GM18867 (cell line): ENCODE data around the gene PRKX.
"Not testable (repeated sequence)": the region's sequence is repeated elsewhere in the genome, so short reads cannot be mapped to it uniquely, and the experiment has no call there.

Source experiments
- ATAC-seq: cut with Tn5 transposase; IDR thresholded peaks from one replicate; pipeline ENCODE4 v1.9.1; 2021; ENCODE audit warnings: mild to moderate bottlenecking, moderate library complexity; ENCODE audit not compliant: unreplicated experiment

Gene PRKX

GRCh38 chrX:3712051-3712869, 1.2 kb downstream of the PRKX start:
- ATAC-seq = peak; percentile 1

DNA sequence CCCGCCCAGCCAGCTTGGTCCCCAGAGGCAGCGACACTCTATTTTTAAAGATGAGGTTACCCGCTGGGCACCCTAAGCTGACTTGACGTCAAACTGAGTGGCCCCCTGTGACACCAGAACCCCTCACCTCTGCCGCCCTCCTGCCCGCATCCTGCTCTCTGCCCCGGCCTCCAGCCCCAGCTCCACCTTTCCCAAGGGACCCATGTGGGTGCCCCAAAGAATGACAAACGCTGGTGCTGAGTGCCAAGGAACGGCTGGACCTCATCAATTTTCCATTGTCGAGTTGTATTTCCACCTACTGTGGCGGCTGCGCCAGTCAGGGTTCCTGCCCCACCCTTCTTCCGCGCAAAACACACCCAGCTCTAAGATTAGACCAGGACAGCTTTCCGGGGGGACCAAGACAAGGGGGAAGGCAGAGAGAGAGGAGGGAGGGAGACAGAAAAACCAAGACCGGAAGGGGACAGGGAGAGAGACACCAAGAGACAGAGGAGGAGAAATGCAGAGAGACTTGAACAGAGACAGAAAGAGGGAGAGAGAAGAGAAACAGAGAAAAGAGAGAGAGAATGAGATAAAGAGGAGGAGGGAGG, 2.0 kb downstream of the PRKX start:
- peak; percentile 24 for ATAC-seq

- ATAC-seq = not testable (repeated sequence)
Measured at GRCh38 chrX:3707673-3708274, 5.7 kb downstream of the PRKX start.

DNA sequence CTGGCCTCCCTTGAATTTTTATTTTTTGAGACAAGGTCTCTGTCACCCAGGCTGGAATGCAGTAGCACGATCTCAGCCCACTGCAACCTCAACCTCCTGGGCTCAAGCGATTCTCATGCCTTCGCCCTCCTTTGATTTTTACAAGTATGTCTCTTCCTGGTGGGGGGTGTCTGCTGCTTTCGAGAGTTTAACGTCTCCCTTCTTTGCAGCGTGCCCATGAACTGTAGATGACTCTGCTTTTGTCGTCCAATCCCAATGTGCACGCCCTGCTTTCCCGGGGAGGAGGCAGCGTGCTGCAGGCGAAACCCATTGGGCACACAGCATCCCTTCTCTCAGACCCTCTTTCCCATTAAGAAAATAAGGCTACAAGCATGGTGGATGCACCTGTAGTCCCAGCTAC, 7.0 kb downstream of the PRKX start:
- ATAC-seq = no peak

- ATAC-seq = not testable (repeated sequence)
Measured at GRCh38 chrX:3703251-3703650, 10.2 kb downstream of the PRKX start.

DNA sequence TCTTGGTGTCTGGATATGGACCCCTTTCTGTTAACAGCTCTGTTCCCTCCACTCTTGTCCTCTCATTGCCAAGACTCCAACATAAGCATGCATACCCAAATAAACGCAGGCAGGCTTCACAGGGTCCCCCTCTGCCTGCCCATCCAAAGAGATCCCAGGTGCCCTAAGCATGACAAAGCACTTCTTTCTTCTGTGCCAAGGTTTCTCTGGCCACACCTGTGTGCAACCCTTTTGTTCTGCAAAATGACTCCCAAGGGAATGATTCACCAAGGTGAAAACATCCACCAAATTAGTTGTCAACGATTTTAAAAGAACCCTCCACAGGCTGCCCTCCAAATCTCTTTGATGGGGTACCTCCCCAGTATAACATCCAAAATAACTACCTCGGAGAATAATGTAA, 11.4 kb downstream of the PRKX start:
- not testable (repeated sequence) for ATAC-seq

- not testable (repeated sequence) for ATAC-seq
Measured at GRCh38 chrX:3701445-3701928, 12.0 kb downstream of the PRKX start.

DNA sequence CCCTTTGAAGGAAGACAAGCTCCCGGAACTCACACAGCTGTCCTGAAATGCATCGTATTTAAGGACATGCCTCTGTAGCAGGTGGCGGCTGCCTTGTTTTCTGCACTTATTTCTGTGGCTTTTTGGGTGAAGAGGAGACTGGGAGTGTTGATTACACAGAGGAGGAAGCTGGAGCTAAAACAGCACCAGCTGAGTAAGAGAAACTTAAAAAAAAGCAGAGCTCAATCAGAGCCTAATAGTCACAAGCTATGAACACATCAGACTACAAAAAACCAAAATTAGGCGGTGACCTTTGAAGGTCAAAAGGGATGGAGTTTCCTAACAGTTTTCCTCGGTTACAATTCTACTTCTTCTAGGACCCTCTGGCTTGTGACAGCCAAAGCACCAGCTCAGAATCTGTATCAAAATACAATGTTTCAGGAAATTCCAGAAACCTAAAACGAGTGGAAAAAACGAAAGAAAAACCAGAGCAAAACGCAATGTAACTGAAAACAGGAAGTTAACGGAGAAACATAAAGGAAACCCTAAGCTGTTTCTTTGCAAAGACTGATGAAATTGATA, 13.5 kb downstream of the PRKX start:
- peak; percentile 74 for ATAC-seq

- ATAC-seq = no peak
Measured at GRCh38 chrX:3697701-3698279, 15.7 kb downstream of the PRKX start.

DNA sequence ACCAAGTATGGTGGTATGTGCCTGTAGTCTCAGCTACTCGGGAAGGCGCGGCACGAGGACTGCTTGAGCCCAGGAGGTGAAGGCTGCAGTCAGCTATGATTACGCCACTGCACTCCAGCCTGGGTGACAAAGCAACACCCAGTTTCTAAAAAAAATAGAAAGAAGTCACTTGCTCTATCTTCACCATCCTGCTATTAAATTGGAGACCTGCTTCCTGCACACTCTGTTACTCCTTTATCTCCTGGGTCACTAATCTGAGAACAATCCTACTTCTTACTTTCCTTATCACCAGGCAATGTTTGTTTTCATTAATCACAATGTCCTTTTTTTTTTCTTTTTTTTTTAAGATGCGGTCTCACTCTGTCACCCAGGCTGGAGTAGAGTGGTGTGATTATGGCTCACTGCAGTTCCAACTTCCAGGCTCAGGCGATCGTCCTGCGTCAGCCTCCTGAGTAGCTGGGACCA, 16.2 kb downstream of the PRKX start:
- no peak for ATAC-seq

DNA sequence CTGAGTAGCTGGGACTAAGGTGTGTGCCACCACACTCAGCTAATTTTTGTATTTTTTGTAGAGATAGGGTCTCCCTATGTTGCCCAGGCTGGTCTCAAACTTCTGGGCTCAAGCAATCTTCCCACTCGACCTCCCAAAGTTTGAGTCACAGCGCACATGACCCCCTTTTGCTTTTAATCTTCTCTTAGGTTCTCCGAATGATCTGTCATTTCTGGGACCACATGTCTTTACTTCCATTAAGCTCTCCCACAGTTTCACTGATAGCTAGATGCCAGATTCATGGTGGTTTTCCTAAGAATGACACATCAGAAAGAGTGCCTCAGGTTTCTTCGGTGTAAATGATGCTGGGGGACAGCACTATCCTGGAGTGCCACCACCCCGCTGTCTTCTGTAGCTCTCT, 17.9 kb downstream of the PRKX start:
- ATAC-seq = no peak

DNA sequence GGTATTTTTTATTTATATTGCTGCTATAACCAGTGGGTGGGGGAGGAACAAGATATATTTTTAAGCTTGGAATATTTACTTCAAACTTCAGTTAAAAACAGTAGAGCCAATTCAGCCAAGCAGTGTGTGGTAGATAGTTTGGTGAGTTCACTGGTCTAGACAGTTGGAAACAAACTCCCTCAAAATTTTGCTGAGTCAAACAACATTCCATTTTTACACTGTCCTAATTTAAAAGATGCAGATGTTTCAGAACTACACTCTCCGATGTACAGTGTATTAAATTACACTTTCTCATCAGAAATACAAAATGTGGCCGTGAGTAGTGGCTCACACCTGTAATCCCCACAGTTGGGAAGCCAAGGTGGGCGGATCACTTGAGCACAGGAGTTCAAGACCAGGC, 23.3 kb downstream of the PRKX start:
- no peak for ATAC-seq

DNA sequence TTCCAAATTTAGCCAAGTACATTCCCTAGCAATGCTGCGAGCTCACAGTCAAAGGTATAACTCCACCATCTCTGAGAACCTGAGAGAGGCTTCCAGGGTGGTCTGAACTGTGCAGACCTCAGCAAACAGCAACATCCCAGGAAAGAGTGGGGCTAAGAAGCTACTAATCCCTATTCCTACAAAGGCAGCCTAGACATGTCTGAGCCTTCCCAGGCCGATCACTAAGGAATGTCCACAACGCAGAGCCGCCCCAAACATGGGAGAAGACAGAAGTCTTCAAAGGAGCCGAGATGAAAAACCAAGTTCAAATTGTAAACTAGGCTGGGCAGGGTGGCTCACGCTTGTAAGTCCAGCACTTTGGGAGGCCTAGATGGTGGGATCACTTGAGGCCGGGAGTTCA, 30.2 kb downstream of the PRKX start:
- ATAC-seq = not testable (repeated sequence)

GRCh38 chrX:3680459-3680858, 33.0 kb downstream of the PRKX start:
- ATAC-seq = no peak

DNA sequence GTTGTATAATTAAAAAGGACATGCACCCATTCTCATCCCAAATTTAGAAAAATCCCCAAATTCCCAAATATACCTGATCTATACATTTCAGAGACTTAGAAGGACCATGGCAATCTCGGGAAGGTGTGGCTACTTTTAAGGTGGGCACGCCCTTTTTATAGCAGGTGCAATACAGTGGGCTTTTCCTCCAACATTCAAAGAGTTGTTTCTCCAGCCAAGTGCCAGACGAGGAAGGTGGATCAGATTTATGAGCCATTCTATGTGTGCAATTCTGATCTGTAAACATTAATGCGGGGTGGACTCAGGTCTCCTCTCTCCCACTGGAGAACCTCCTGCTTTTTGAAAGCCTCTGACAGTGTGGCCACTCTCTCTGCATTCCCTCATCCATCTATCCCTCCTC, 33.8 kb downstream of the PRKX start:
- ATAC-seq = no peak

DNA sequence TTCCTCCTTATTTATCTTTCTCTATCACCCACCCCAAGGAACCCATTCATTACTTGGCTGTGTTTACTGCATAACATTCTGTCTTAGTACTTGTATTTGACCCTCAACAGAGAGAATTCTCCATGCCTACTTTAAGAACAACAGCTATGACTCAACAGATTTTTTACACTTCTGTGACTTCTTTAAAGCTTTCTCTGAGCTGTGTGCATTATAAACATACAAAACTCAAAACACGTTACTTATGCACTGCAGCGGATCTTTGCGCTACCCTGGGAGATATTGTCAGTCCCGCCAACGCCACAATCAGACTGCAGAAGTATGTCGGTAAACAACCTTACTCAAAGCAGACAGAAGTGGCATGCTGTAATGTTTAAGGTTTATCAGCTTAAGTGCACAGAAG, 35.1 kb downstream of the PRKX start:
- no peak for ATAC-seq

- ATAC-seq = no peak
Measured at GRCh38 chrX:3674881-3675280, 38.6 kb downstream of the PRKX start.

DNA sequence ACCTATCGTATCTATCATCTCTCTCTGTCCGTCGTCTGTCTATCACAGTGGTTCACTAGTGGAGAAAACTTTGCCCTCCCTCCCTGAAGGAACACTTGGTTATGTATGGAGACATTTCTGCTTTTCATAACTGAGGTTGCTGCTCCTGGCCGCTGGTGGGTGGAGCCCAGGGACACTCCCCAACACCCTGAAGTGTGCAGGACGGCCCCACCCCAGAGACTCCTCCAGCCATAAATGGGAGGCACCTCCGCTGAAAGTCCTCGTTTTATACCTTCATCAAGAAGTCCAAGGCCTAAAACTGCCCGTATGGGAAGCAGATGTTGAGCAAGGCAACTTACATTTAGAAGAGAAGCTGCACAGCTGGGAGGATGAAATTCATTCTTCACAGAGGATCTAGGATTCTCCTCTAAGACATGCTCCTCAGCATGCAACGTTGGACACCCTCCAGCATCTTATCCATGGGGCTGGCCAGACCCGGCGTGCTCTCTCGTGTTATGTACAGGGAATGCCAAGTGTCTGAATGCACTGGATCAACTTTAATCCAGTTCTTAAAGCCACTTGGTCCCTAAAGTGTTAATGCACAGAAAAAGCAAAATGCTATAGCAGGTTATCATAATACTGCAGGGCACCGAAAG, 43.5 kb downstream of the PRKX start:
- ATAC-seq = no peak

GRCh38 chrX:3666975-3667374, 46.5 kb downstream of the PRKX start:
- ATAC-seq = no peak

- ATAC-seq = no peak
Measured at GRCh38 chrX:3664921-3665320, 48.5 kb downstream of the PRKX start.
